Caki2 (cell line): ENCODE data around the gene AAK1. TPM values are rescaled to one million over a fixed set of nuclear protein-coding genes. Genes with fewer than 3 reads are reported as not detected.
"Not testable (repeated sequence)": the region's sequence is repeated elsewhere in the genome, so short reads cannot be mapped to it uniquely, and the experiment has no call there.

ENCODE experiments used
- DNase-seq: peaks from one replicate; pipeline ENCODE4 v3.0.0-alpha.2; 2015; ENCODE audit warnings: low read depth
- in situ Hi-C: cut with HindIII; loops from 2 replicates; pipeline ENCODE4 v1.10.0; 2016; ENCODE audit warnings: low sequenced_read_pairs, low pct_unique_long_range_greater_than_20kb, mixed read lengths
- total RNA-seq: library from RNA; depleted of rRNA; stranded (reverse); fragments of >200 nt; shearing (Covaris generic); gene quantifications from 2 replicates; pipeline ENCODE4 v1.2.3, GENCODE V29; 2014; ENCODE audit warnings: low replicate concordance

Gene AAK1
- total RNA-seq, 1 experiment from 2014 or later = 15.9 TPM

DNA sequence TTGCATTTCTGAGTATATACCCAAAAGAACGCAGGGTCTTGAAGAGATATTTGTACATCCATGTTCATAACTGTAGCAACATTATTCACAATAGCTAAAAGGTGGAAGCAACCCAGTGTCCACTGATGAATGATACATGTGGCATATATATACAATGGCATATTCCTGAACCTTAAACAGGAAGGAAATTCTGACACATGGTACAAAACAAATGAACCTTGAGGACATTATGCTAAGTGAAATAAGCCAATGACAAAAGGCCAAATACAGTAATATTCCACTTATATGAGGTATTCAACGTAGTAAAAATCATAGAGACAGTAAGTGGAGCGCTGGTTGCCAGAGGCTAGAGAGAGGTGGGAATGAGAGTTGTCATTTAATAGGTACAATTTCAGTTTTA lies 8.1 kb downstream of the AAK1 start:
- in situ Hi-C loops = no loop called here
- DNase-seq = no peak

GRCh38 chr2:69634196-69634821 lies 9.2 kb downstream of the AAK1 start:
- in situ Hi-C loops = no loop called here
- DNase-seq = no peak

- in situ Hi-C loops = no loop called here
Observed at GRCh38 chr2:69631402-69631801, 12.1 kb downstream of the AAK1 start.

GRCh38 chr2:69629921-69630608 lies 13.5 kb downstream of the AAK1 start:
- no peak for DNase-seq
- in situ Hi-C loops = no loop called here

More at GRCh38 chr2:69631402-69631801, 12.1 kb downstream of the AAK1 start:
- no peak for DNase-seq

DNA sequence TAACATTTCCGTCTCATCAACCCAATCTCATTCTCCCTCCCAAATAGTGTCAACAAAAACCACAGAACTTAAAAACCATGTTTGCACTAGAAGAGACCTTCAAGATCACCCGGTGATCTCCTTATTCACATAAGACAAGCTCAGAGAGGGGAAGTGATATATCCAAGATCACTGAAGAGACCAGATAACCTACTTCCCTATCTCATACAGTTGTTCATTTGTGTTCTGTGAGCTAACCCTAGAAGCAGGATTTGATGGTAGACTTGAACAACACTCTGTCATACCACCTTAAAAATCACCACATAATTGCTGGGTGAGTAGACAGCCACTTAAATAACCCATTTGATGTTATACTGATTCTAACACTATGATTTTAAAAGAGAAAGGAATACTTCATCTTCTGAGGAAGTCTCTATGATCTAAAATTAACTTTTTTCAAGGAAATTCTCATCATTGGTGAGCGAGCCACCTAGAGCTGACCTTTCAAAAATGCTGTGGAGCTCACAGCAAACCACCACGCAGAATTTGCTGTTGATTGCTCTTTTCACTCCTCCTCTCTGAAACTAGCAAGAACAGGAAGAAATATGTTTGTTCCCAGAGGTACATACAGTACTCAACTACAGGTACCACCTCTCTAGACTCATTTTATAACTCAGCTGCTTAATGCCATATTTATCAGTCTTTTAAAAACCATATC lies 15.1 kb downstream of the AAK1 start:
- in situ Hi-C loops = no loop called here

GRCh38 chr2:69625078-69625795 lies 18.3 kb downstream of the AAK1 start:
- in situ Hi-C loops = no loop called here
- no peak for DNase-seq

More for the DNA sequence above, 15.1 kb downstream of the AAK1 start:
- no peak for DNase-seq

- in situ Hi-C loops = no loop called here
- no peak for DNase-seq
Observed at GRCh38 chr2:69624611-69625010, 18.9 kb downstream of the AAK1 start.

- in situ Hi-C loops = no loop called here
- DNase-seq = no peak
Observed at GRCh38 chr2:69624131-69624530, 19.4 kb downstream of the AAK1 start.

DNA sequence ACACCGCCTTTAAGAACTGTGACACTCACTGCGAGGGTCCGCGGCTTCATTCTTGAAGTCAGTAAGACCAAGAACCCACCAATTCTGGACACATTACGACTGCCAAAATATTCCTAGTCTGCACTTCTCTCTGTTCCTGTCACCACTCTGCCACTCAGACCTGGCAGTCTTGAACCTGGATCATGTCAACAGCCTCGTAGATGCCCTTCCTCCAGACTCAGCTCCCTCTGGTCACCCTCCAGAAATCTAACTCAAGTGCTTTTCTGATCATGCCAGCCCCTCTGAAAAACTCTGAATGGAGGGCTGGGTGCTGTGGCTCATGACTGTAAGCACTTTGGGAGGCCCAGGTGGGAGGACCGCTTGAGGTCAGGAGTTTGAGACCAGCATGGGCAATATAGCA lies 20.3 kb downstream of the AAK1 start:
- no peak for DNase-seq
- in situ Hi-C loops = no loop called here

DNA sequence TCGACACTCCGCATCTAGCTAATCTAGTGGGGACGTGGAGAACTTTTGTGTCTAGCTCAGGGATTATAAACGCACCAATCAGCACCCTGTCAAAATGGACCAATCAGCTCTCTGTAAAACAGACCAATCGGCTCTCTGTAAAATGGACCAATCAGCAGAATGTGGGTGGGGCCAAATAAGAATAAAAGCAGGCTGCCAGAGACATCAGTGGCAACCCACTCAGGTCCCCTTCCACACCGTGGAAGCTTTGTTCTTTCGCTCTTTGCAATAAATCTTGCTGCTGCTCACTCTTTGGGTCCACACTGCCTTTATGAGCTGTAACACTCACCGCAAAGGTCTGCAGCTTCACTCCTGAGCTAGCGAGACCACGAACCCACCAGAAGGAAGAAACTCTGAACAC lies 20.7 kb downstream of the AAK1 start:
- DNase-seq, in situ Hi-C loops: not testable (repeated sequence)

DNA sequence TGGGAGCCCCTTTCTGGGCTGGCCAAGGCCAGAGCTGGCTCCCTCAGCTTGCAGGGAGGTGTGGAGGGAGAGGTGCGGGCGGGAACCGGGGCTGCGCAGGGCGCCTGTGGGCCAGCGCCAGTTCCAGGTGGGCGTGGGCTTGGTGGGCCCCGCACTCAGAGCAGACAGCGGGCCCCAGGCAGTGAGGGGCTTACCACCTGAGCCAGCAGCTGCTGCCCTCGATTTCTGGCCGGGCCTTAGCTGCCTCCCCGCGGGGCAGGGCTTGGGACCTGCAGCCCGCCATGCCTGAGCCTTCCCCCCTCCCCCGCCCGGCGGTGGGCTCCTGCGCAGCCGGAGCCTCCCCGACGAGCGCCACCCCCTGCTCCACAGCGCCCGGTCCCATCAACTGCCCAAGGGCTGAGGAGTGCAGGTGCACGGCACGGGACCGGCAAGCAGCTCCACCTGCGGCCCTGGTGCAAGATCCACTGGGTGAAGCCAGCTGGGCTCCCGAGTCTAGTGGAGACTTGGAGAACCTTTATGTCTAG lies 21.5 kb downstream of the AAK1 start:
- in situ Hi-C loops = not testable (repeated sequence)

DNA sequence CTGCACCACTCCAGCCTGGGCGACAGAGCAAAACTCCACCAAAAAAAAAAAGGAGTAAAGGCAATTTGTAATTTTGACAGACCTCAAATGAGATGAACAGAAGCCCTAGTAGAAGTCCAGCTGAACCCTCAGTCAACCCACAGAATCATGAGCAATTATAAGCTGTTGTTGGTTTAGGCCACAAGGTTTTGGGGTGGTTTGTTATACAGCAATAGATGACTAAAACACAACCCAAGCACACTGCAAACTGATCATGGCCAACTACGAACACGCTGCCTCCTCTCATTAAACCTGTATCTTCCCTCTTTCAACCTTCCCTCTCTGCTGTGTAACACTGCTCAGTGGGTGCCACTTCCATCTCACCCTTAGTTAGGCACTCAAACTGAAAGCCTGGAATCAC lies 22.1 kb downstream of the AAK1 start:
- no peak for DNase-seq
- in situ Hi-C loops = no loop called here

More for the DNA sequence above, 21.5 kb downstream of the AAK1 start:
- DNase-seq = not testable (repeated sequence)

DNA sequence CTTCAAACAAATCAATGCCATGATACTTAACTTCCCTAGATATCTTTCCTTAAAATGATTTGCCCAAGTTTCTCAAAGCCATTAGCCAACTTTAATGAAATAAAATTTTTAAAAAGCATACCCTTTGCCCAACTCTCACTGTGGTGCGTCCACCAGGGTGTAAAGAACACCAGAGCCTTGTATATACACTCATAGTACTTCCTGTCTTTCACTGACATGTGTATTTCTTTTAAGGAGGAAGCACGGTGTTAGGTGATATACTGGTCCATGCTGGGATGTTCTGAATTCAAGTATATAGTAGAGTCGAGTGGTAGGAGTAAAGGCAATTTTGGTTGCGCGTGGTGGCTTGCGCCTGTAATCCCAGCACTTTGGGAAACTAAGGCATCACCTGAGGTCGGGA lies 22.7 kb downstream of the AAK1 start:
- in situ Hi-C loops = no loop called here
- no peak for DNase-seq

DNA sequence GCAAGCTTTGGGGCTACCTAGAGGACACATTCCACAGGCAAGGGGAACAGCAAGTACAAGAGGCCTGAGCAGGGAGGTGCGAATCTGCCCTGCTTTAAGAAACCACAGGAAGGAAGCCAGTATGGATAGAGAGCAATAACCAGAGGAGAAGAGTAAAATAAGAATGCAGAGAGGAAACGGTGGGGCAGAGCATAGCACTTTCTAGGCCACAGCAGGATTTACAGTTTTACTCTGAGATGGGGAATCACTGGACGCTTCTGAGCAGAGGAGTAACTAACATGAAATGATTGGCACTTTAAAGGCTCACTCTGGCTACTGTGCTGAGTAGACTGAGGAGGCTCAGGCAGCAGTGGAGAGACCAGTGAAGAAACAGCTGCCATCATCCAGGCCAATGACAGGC lies 23.8 kb downstream of the AAK1 start:
- in situ Hi-C loops = no loop called here
- no peak for DNase-seq

- DNase-seq = no peak
- in situ Hi-C loops = no loop called here
Observed at GRCh38 chr2:69618362-69618761, 25.2 kb downstream of the AAK1 start.

GRCh38 chr2:69617744-69618143 lies 25.8 kb downstream of the AAK1 start:
- in situ Hi-C loops = no loop called here
- DNase-seq = no peak

- DNase-seq = peak; percentile 46
- in situ Hi-C loops = no loop called here
Observed at GRCh38 chr2:69616755-69617154, 26.8 kb downstream of the AAK1 start.

GRCh38 chr2:69615969-69616368 lies 27.6 kb downstream of the AAK1 start:
- in situ Hi-C loops = no loop called here
- no peak for DNase-seq
